ENCODE data around the gene CDON. TPM values are rescaled to one million over a fixed set of nuclear protein-coding genes. Genes with fewer than 3 reads are reported as not detected.

CDON gene
- polyA plus RNA-seq, 2 of the 4 experiments (the other 2 are of a cell fraction): 1.7 to 5.6 TPM

DNA sequence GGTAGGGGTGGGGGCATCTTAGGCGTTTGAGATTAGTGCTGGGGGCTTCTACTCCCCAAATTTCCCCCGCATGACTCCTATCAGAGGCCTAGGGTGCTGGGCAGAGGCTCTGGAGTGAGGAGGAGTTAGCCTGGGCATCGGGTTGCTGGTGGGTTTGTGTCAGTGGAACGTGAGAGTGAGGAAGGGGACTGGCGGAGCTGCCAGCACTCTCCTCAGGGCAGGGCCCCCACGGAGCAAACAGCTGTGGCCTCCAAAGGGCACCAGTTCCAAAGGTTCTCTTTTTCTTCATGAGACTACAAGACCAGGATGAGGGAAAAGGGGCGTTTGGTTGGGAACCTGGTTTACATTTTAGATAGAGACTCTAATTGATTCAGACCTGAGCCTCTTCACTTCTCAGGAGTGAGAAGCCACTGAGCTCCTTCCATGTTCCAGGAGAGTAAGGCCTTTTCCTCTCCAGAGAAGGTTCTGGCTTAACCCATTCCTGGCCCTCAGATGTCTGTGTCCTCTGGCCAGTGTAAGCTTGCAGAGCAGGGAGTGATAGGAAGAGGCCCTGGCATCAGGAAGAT lies 35.6 kb upstream of the CDON start:
- ATAC-seq: no peak
- CTCF ChIA-PET: interaction anchor here (1.3 to 1.5 kb wide), 2 partner anchors 16 to 35 kb away, joined by 3 to 6 read pairs; partner anchors contain the start of gene CDON

DNA sequence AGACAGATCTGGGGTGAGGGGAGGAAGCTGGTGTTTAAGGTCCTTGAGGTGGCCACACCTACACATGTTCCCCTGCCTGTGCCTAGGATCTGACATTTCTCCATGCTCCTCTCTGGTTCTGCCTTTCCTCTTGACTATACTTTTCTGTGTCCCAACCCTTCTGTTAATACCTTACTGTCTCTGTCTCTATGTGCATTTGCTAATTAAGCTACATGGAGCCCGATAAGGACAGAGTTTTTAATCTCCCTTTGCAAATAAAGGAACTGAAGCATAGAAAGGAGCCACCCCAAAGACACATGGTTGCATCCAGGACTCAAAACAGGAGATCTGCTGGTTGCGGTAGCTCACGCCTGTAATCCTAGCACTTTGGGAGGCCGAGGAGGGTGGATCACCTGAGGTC lies 33.1 kb upstream of the CDON start:
- ChIA-PET CTCF (no interaction called here), POLR2A (no interaction called here)
- FAIRE-seq: no peak
- Histone ChIP-seq H3K27ac (no peak overlapping the region), H3K4me3 (no peak overlapping the region), H3K9me3 (no peaks in the 10 kb centered on the region), H3K4me1 (no peaks in the 10 kb centered on the region), H3K4me2 (no peak overlapping the region)
- no peak for ATAC-seq
- whole genome bisulfite sequencing (ENCODE audit: missing lambda C conversion rate): 80% methylated on average over 4 of the region's 4 CpGs
- no peak for TF ChIP-seq RCOR1 (IDR thresholded peaks at IDR 0.05; ENCODE audit: low read depth, low read length)
- no peak for TF ChIP-seq SREBF2 (IDR thresholded peaks at IDR 0.05)
- TF ChIP-seq ESRRA (IDR thresholded peaks at IDR 0.05; ENCODE audit: borderline replicate concordance, low read length): no peak
- TF ChIP-seq, protein P1, sequence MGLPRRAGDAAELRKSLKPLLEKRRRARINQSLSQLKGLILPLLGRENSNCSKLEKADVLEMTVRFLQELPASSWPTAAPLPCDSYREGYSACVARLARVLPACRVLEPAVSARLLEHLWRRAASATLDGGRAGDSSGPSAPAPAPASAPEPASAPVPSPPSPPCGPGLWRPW (IDR thresholded peaks at IDR 0.05): no peak
- no peak for TF ChIP-seq POLR2A (IDR thresholded peaks at IDR 0.05; ENCODE audit: low read length)
- no peak for TF ChIP-seq HOXB5 (CRISPR knock-in tag; IDR thresholded peaks at IDR 0.05)
- no peak for TF ChIP-seq TFCP2L1 (CRISPR knock-in tag; IDR thresholded peaks at IDR 0.05)
- TF ChIP-seq POLR2AphosphoS2 (conservative IDR thresholded peaks at IDR 0.05; ENCODE audit: low read length): no peak
- TF ChIP-seq, protein P2, sequence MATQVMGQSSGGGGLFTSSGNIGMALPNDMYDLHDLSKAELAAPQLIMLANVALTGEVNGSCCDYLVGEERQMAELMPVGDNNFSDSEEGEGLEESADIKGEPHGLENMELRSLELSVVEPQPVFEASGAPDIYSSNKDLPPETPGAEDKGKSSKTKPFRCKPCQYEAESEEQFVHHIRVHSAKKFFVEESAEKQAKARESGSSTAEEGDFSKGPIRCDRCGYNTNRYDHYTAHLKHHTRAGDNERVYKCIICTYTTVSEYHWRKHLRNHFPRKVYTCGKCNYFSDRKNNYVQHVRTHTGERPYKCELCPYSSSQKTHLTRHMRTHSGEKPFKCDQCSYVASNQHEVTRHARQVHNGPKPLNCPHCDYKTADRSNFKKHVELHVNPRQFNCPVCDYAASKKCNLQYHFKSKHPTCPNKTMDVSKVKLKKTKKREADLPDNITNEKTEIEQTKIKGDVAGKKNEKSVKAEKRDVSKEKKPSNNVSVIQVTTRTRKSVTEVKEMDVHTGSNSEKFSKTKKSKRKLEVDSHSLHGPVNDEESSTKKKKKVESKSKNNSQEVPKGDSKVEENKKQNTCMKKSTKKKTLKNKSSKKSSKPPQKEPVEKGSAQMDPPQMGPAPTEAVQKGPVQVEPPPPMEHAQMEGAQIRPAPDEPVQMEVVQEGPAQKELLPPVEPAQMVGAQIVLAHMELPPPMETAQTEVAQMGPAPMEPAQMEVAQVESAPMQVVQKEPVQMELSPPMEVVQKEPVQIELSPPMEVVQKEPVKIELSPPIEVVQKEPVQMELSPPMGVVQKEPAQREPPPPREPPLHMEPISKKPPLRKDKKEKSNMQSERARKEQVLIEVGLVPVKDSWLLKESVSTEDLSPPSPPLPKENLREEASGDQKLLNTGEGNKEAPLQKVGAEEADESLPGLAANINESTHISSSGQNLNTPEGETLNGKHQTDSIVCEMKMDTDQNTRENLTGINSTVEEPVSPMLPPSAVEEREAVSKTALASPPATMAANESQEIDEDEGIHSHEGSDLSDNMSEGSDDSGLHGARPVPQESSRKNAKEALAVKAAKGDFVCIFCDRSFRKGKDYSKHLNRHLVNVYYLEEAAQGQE (IDR thresholded peaks at IDR 0.05): no peak
- no peak for TF ChIP-seq RNF2 (IDR thresholded peaks at IDR 0.05; ENCODE audit: borderline replicate concordance, low read depth)
- TF ChIP-seq, protein P3, sequence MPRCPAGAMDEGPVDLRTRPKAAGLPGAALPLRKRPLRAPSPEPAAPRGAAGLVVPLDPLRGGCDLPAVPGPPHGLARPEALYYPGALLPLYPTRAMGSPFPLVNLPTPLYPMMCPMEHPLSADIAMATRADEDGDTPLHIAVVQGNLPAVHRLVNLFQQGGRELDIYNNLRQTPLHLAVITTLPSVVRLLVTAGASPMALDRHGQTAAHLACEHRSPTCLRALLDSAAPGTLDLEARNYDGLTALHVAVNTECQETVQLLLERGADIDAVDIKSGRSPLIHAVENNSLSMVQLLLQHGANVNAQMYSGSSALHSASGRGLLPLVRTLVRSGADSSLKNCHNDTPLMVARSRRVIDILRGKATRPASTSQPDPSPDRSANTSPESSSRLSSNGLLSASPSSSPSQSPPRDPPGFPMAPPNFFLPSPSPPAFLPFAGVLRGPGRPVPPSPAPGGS (IDR thresholded peaks at IDR 0.05): no peak
- no peak for TF ChIP-seq SMC3 (IDR thresholded peaks at IDR 0.05)
- TF ChIP-seq RAD21 (conservative IDR thresholded peaks at IDR 0.05 in 1 of 2, IDR thresholded peaks at IDR 0.05 in 1 of 2): no peak
- no peak for TF ChIP-seq RFX5 (IDR thresholded peaks at IDR 0.05)
- no peak for TF ChIP-seq HEYL (CRISPR knock-in tag; IDR thresholded peaks at IDR 0.05)
- no peak for DNase-seq (ENCODE audit: low read depth in 1 of 2, low spot score in 1 of 2)

More for the DNA sequence above, 35.6 kb upstream of the CDON start:
- TF ChIP-seq NFE2L2 (conservative IDR thresholded peaks at IDR 0.05; ENCODE audit: low read length): no peak
- no peak for TF ChIP-seq PHF8 (IDR thresholded peaks at IDR 0.05; ENCODE audit: borderline replicate concordance, low read depth)
- TF ChIP-seq, protein P1 (IDR thresholded peaks at IDR 0.05): no peak
- no peak for TF ChIP-seq EHF (CRISPR knock-in tag; IDR thresholded peaks at IDR 0.05)
- TF ChIP-seq, protein P4, sequence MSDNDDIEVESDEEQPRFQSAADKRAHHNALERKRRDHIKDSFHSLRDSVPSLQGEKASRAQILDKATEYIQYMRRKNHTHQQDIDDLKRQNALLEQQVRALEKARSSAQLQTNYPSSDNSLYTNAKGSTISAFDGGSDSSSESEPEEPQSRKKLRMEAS (IDR thresholded peaks at IDR 0.05): no peak
- no peak for TF ChIP-seq FOSB (CRISPR knock-in tag; IDR thresholded peaks at IDR 0.05)
- TF ChIP-seq NPAS2 (CRISPR knock-in tag; IDR thresholded peaks at IDR 0.05; ENCODE audit: borderline replicate concordance): no peak
- WGBS (ENCODE audit: missing lambda C conversion rate): 40% methylated on average over 5 of the region's 7 CpGs
- H3K27ac ChIP-seq: no peak overlapping the region
- H3K4me2 ChIP-seq: no peak overlapping the region
- FAIRE-seq: no peak
- no peak for DNase-seq (ENCODE audit: low read depth in 1 of 2, low spot score in 1 of 2)
- POLR2A ChIA-PET: no interaction called here
- no peaks in the 10 kb centered on the region for H3K4me1 ChIP-seq
- no peaks in the 10 kb centered on the region for H3K9me3 ChIP-seq
- no peak overlapping the region for H3K4me3 ChIP-seq
